Glutamatergic neuron (in vitro differentiated cells): ENCODE data around the gene PRRC2B. TPM values are rescaled to one million over a fixed set of nuclear protein-coding genes. Genes with fewer than 3 reads are reported as not detected.

Experiments
- DNase-seq: peaks from one replicate; pipeline ENCODE4 v3.0.0; 2022
- H3K27ac Mint-ChIP-seq: one replicate; pipeline ENCODE4 v1.8.0; 2020; ENCODE audit warnings: mild to moderate bottlenecking, mixed read lengths, inconsistent platforms; ENCODE audit not compliant: unreplicated experiment
- H3K27me3 Mint-ChIP-seq: one replicate; pipeline ENCODE4 v1.8.0; 2020; ENCODE audit warnings: mild to moderate bottlenecking, moderate library complexity, mixed read lengths, inconsistent platforms; ENCODE audit not compliant: unreplicated experiment
- H3K36me3 Mint-ChIP-seq: one replicate; pipeline ENCODE4 v1.8.0; 2020; ENCODE audit warnings: mild to moderate bottlenecking, mixed read lengths, inconsistent platforms; ENCODE audit not compliant: unreplicated experiment
- H3K4me1 Mint-ChIP-seq: one replicate; pipeline ENCODE4 v1.8.0; 2020; ENCODE audit warnings: mild to moderate bottlenecking, low read depth, mixed read lengths, inconsistent platforms; ENCODE audit not compliant: unreplicated experiment
- H3K4me3 Mint-ChIP-seq: one replicate; pipeline ENCODE4 v1.8.0; 2020; ENCODE audit warnings: mild to moderate bottlenecking, mixed read lengths, inconsistent platforms; ENCODE audit not compliant: unreplicated experiment
- H3K9me3 Mint-ChIP-seq: one replicate; pipeline ENCODE4 v1.8.0; 2020; ENCODE audit warnings: mild to moderate bottlenecking, moderate library complexity, mixed read lengths, inconsistent platforms; ENCODE audit not compliant: unreplicated experiment
- total RNA-seq: library from RNA; stranded (reverse); fragmentation: NEBNext Ultra II Directional; extraction: Animal tissue kit (Norgen Biotek cat#: 25700); gene quantifications from one replicate; pipeline ENCODE4 v1.2.1, GENCODE V29; 2021; ENCODE audit not compliant: unreplicated experiment
- TF ChIP-seq, protein P1 (sequence below): fragments of 200-600 bp; sonication (generic); IDR thresholded peaks from one replicate; pipeline ENCODE4 v1.5.0; 2021; ENCODE audit not compliant: partially characterized antibody, unreplicated experiment

Gene PRRC2B
- total RNA-seq, 1 donor from 2014 or later, result 489 TPM

DNA sequence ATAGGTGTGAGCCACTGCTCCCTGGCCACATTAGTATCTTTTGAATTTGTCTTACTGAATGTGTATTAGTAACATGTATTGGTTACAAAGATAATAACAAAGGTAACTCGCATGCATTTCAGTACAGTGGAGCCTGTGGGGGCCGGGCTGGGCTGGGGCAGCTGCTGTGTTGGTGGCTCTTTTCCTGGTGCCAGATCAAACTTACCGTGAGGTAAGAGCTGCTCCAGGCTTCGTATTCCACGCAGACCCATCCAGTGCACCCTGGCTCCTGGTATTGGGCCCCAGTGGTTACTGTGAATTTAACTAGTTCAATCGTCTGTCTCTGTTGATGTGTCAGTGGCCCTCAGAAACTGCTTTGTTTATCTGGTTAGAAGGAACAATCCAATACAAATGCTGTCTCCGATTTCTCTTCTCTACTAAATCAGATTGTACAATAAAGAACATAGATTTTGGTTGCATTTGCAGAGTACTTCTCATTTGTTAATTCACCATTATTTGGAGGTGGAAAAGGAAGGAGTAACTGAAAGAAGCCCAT, 15.6 kb downstream of the PRRC2B start:
- Mint-ChIP-seq H3K9me3 (peaks cover 25% of the 10 kb centered on the region), H3K36me3 (peaks cover 6% of the 10 kb centered on the region), H3K4me3 (peak overlapping the region; percentile 84), H3K4me1 (peaks cover 69% of the 10 kb centered on the region), H3K27ac (peak overlapping the region; percentile 98), H3K27me3 (peaks cover 8% of the 10 kb centered on the region)
- TF ChIP-seq, protein P1, sequence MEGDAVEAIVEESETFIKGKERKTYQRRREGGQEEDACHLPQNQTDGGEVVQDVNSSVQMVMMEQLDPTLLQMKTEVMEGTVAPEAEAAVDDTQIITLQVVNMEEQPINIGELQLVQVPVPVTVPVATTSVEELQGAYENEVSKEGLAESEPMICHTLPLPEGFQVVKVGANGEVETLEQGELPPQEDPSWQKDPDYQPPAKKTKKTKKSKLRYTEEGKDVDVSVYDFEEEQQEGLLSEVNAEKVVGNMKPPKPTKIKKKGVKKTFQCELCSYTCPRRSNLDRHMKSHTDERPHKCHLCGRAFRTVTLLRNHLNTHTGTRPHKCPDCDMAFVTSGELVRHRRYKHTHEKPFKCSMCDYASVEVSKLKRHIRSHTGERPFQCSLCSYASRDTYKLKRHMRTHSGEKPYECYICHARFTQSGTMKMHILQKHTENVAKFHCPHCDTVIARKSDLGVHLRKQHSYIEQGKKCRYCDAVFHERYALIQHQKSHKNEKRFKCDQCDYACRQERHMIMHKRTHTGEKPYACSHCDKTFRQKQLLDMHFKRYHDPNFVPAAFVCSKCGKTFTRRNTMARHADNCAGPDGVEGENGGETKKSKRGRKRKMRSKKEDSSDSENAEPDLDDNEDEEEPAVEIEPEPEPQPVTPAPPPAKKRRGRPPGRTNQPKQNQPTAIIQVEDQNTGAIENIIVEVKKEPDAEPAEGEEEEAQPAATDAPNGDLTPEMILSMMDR, result no peak
- DNase-seq, result no peak

DNA sequence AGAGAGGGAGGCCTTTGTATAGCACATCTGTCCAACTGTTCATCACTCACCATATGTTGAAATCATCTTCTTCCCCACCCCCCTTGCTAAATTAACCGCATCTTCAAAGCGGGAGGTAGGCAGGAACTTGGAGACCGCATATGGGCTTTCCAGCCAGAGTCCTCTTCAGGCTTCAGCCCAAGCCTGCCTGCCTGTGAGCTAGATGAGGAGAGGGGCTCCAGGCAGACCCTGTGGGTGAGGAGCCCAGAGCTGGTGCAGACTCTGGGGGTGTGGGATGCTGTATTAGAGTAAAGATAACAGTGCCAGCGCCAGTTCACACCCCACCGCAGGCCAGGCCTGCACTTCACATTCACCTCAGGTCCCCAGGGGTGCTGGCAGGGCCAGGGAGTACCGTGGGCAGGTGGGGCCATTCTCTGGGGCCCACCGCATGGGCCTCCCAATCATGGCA, 16.2 kb downstream of the PRRC2B start:
- TF ChIP-seq, protein P1, result no peak

DNA sequence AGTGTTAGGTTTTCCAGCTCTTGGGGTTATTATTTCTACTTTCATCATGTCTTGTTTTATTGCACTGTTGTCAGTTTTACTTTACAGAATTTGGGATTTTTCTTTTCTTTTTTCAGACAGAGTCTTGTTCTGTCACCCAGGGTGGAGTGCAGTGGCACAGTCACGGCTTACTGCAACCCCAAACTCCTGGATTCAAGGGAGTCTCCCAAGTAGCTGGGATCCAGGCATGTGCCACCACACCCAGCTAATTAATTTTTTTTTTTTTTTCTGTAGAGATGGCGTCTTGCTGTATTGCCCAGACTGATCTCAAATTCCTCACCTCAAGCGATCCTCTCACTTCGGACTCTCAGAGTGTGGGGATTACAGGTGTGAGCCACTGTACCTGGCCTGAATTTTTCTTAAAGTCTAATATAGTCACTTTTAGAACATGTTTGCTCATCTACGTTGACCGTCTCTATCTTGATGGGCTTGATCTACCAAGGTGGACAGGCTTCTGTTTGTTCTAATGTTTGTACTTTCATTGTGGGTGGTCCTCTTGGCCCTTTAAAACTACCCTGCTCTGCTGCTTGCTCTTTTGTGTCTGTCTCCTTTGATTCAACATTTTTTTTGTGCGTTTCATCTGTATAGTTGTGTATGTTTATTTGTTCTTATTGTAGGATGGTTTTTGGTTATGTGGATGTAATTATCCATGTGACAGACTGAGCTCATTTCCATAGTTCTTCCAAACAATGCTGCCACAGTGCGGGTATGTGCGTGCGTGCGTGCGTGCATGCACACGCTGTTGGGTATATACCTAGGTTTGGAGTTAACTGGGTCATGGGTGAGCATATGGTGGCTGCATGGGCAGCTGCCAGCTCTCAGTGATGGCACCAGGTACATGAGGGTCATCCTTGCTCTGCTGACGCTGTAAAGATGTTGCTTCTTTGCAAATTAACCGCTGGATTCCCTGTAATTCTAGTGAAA, 18.1 kb downstream of the PRRC2B start:
- peak overlapping the region; percentile 30 for H3K4me3 Mint-ChIP-seq
- DNase-seq, result no peak
- H3K27me3 Mint-ChIP-seq, result peaks cover 9% of the 10 kb centered on the region
- peaks cover 57% of the 10 kb centered on the region for H3K4me1 Mint-ChIP-seq
- peak overlapping the region; percentile 69 for H3K27ac Mint-ChIP-seq
- peaks cover 22% of the 10 kb centered on the region for H3K9me3 Mint-ChIP-seq
- TF ChIP-seq, protein P1, result no peak
- peaks cover 6% of the 10 kb centered on the region for H3K36me3 Mint-ChIP-seq

More for the DNA sequence above, 16.2 kb downstream of the PRRC2B start:
- Mint-ChIP-seq H3K27me3 (peaks cover 9% of the 10 kb centered on the region), H3K4me1 (peaks cover 63% of the 10 kb centered on the region), H3K9me3 (peaks cover 25% of the 10 kb centered on the region), H3K36me3 (peaks cover 6% of the 10 kb centered on the region), H3K4me3 (peak overlapping the region; percentile 84), H3K27ac (peak overlapping the region; percentile 98)
- DNase-seq, result no peak

DNA sequence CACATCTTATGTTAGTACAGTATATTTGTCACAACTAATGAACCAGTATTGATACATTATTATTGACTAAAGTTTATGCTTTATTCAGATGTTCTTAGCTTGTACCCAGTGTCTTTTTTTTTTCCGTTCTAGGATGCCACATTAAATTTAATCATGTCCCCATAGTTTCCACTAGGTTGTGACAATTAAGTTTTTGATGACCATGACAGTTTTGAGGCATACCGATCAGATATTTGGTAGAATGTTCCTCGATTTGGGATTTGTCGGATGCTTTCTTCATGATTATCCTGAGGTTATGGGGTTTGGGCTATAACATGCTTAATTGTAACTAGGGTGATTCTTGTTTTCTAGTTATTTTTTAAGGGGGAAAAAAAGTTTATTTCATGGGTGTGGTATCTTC, 22.6 kb downstream of the PRRC2B start:
- H3K27ac Mint-ChIP-seq, result no peak overlapping the region
- H3K4me3 Mint-ChIP-seq, result no peak overlapping the region
- peaks cover 6% of the 10 kb centered on the region for H3K36me3 Mint-ChIP-seq
- peaks cover 21% of the 10 kb centered on the region for H3K9me3 Mint-ChIP-seq
- TF ChIP-seq, protein P1, result no peak
- H3K27me3 Mint-ChIP-seq, result peaks cover 15% of the 10 kb centered on the region
- DNase-seq, result no peak
- peaks cover 67% of the 10 kb centered on the region for H3K4me1 Mint-ChIP-seq
